ENCODE data around the gene PLA2G4F.

- TF ChIP-seq CTCF (IDR thresholded peaks at IDR 0.05) (no peak), EP300 (IDR thresholded peaks at IDR 0.05) (no peak), POLR2A (IDR thresholded peaks at IDR 0.05) (no peak), POLR2AphosphoS5 (IDR thresholded peaks at IDR 0.05) (no peak)
Measured at GRCh38 chr15:42128476-42128875, 28.0 kb downstream of the PLA2G4F start.

Measured in gastroesophageal sphincter (tissue), 3 donors.